HG03108 (cell line): ENCODE results near the gene ATG13.
"Not testable (repeated sequence)": the region's sequence is repeated elsewhere in the genome, so short reads cannot be mapped to it uniquely, and the experiment has no call there.

Experiments
- ATAC-seq: cut with Tn5 transposase; IDR thresholded peaks from one replicate; pipeline ENCODE4 v1.9.1; 2021; ENCODE audit warnings: moderate library complexity; ENCODE audit not compliant: unreplicated experiment

The ATG13 gene

GRCh38 chr11:46642627-46643335 lies 25.4 kb downstream of the ATG13 start:
- ATAC-seq = no peak

DNA sequence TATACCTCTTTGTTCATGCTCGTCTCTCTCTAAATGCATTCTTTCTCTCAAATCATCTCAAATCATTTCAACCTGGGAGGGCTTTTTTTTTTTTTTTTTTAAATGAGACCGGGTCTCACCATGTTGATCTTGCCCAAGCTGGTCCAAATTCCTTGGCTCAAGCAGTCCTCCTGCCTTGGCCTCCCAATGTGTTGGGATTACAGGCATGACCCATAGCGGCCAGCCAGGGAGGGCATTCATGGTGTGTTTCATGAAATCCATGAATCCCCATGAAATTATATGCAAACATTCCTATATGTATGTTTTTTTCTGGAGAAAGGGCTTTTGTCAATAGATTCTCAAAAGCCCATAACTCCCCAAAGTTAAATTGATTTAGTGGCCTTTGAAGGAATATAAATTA lies 26.2 kb downstream of the ATG13 start:
- ATAC-seq = no peak

DNA sequence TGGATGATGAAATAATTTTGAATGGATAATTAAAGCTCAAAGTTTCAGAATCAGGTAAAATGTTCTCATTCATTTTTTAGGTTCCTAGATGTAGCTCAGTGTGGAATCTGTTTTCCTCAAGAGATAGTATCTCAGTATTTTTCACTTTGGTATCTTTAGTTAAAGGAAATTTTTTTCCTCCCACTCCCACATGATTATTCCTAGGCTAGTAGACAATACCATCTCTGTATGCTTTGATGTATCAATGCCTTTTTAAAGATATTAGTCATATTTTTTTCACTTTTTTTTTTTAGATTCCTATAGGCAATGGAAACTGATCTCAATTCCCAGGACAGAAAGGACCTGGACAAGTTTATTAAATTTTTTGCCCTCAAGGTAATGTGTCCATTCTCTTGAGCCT lies 26.6 kb downstream of the ATG13 start:
- ATAC-seq = no peak

- ATAC-seq = no peak
These were observed 31.9 kb downstream of the ATG13 start for GRCh38 chr11:46649180-46649738.

DNA sequence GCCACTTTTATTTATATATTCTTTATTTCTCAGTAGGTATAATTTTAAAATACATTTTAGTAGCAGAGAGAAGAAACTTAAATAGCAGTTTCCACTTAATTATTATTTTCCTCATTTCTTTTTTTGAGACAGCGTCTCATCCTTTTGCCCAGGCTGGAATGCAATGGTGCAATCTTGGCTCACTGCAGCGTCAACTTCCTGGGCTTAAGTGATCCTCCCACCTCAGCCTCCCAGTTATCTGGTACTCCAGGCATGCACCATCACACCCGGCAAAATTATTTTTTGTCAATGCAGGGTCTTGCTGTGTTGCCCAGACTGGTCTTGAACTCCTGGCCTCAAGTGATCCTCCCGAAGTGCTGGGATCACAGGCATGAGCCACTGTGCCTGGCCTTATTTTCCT lies 38.3 kb downstream of the ATG13 start:
- ATAC-seq = no peak

GRCh38 chr11:46657186-46657585 lies 39.8 kb downstream of the ATG13 start:
- no peak for ATAC-seq

DNA sequence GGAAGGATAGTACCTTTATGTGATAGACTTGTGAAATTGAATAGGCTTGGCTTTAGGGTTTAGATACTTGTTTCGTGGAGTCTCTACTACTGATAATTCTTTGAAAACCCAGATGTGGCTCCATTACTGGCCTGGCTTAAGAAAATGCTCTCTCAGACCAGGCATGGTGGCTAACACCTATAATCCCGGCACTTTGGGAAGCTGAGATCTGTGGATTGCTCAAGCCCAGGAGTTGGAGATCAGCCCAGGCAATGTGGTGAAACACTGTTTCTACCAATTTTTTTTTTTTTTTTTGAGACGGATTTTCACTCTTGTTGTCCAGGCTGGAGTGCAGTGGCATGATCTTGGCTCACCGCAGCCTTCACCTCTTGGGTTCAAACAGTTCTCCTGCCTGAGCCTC lies 40.9 kb downstream of the ATG13 start:
- no peak for ATAC-seq

- ATAC-seq = no peak
These were observed 42.6 kb downstream of the ATG13 start for GRCh38 chr11:46659908-46660307.

GRCh38 chr11:46661836-46662235 lies 44.5 kb downstream of the ATG13 start:
- ATAC-seq = no peak

- no peak for ATAC-seq
These were observed 45.0 kb downstream of the ATG13 start for GRCh38 chr11:46662366-46662765.

DNA sequence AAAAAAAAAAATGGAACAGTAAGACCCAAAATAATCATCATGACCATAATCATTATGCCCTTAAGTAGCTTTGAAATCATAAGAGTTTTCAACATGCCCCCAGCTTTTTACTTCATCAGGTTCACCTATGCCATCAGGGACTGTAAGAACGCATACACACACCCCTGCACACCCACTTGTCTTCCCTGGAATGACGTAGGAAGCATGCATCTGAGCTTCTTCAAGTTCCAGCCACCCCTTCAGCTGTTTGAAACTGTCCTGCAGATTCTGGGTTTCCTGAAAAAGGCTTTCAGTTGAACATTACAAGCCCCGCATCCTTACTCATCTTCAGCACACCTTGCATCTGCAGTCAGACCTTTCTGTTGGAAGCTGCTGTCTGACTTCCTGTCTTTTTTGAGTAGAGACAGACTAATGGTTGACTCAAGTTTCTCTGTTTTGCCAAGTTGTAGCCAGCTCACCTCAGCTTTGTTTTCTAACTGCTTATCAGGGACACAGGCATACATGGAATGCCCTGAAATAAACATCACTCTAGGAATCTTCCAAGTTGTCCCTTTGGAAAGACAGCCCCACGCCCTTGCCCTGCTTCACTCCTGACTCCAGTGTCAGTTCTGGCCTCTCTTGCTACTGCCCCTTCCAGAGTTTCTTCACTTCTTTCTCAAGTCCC lies 46.1 kb downstream of the ATG13 start:
- ATAC-seq = no peak

GRCh38 chr11:46664612-46665011 lies 47.3 kb downstream of the ATG13 start:
- ATAC-seq = no peak

DNA sequence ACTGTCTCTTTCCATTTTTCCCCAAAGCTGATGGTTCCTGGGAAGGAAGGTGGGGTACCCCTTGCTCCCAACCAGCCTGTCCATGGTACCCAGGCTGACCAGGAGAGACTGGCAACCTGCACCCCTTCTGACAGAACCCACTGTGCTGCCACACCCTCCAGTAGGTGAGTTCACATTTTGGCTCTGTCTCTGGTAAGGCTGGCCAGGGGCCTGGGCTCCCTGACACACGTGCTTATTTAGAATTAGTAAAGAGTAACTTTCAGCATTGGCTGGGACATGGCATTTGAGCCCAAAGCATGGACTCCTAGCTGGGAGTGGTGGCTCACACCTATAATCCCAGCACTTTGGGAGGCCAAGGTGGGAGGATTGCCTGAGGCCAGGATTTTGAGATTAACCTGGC lies 48.0 kb downstream of the ATG13 start:
- no peak for ATAC-seq

GRCh38 chr11:46666516-46666915 lies 49.2 kb downstream of the ATG13 start:
- no peak for ATAC-seq

GRCh38 chr11:46667043-46667481 lies 49.7 kb downstream of the ATG13 start:
- no peak for ATAC-seq

GRCh38 chr11:46668480-46669085 lies 51.2 kb downstream of the ATG13 start:
- ATAC-seq = no peak

GRCh38 chr11:46669711-46670139 lies 52.4 kb downstream of the ATG13 start:
- no peak for ATAC-seq

DNA sequence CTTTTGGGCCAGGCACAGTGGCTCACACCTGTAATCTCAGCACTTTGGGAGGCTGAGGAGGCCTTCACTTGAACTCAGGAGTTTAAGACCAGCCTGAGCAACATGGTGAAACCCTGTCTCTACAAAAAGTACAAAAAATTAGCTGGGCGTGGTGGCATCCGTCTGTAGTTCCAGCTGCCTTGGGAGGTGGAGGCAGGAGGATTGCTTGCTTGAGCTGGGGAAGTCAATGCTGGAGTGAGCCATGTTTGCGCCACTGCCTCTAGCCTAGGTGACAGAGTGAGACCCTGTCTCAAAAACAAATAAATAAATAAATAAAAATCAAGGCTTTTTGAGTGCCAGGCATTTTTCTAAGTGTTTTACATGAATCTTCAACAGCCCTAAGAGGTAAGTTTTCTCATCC lies 53.2 kb downstream of the ATG13 start:
- not testable (repeated sequence) for ATAC-seq

- ATAC-seq = no peak
These were observed 54.6 kb downstream of the ATG13 start for GRCh38 chr11:46671958-46672315.

GRCh38 chr11:46672381-46672839 lies 55.1 kb downstream of the ATG13 start:
- no peak for ATAC-seq

DNA sequence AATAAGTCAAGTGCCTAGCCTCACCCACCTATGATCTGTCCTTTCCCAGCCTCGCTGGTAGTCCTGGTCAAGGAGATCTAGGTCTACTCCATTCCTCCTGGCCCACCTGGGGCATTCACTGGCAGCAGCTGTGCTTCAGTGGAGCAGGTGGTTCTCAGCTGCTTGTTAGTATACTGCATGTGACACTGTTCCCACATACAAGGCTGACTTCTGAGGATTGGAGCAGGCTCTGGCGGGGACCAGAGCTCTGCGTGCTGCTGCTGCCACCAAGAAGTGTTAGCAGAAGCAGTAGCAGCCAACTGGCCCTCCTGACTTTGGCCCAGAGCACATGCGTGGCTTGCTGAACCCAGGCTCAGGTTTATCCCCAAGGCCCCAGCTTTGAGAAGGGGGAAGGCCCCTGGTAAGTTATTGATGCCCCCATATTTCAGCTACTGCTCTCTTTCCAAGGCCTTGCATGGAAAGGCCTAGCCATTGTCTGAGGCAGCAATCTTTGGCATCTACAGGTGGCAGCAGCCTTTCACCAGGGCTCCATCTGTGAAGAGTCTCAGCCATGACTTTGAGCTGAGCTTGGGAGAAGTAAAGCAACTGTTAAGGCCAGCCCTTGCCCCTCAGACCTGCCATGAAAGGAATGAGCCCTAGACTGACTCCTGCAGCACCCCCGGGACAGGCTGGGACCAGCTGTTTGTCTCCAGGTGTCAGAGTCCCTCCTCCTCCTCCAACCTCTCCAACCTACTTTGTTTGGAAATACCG lies 56.5 kb downstream of the ATG13 start:
- no peak for ATAC-seq
